IMR-90 (cell line): Measurements from ENCODE around the gene COL6A6. TPM values are rescaled to one million over a fixed set of nuclear protein-coding genes. Genes with fewer than 3 reads are reported as not detected.

Experiments
- ATAC-seq: fragments of 200-7000 bp; cut with Tn5 transposase; 2 replicates; pipeline ENCODE4 v1.9.1; 2020; ENCODE audit warnings: low read depth, mild to moderate bottlenecking, moderate library complexity
- BruUV-seq: library from RNA; stranded (reverse); fragments of 400-500 nt; replicated peaks from 2 replicates; lab custom pipeline; 2021; lab: Mats Ljungman, UMichigan
- CTCF ChIA-PET: fragments of 300-600 bp; formaldehyde crosslinking; extraction: SDS; loops from one replicate; lab custom pipeline; 2021; ENCODE audit warnings: antibody characterized with exemption; lab: Yijun Ruan, JAX
- POLR2A ChIA-PET: fragments of 300-600 bp; sonication (Branson Sonifier 250); formaldehyde crosslinking; loops from one replicate; lab custom pipeline; 2022; ENCODE audit warnings: antibody characterized with exemption; ENCODE audit not compliant: unreplicated experiment; lab: Charles Lee
- DNase-seq: peaks from one replicate; pipeline ENCODE4 v3.0.0; 2013
- H2AFZ ChIP-seq: replicated peaks from 2 replicates; pipeline ENCODE3; 2013; ENCODE audit warnings: low read length, mild to moderate bottlenecking; ENCODE audit not compliant: poor library complexity
- H2AK5ac ChIP-seq: 2 replicates; pipeline ENCODE4 v1.6.1; 2013; ENCODE audit warnings: low read depth, low read length, inconsistent platforms
- H2AK9ac ChIP-seq: replicated peaks from 2 replicates; pipeline ENCODE3; 2013; ENCODE audit warnings: mild to moderate bottlenecking, low read depth, low read length, moderate library complexity; ENCODE audit not compliant: poor library complexity
- H2BK120ac ChIP-seq: 2 replicates; pipeline ENCODE4 v1.6.1; 2013; ENCODE audit warnings: low read depth, low read length, inconsistent platforms
- H2BK15ac ChIP-seq: 3 replicates; pipeline ENCODE4 v1.6.1; 2013; ENCODE audit warnings: low read depth, low read length, inconsistent platforms
- H2BK20ac ChIP-seq: 2 replicates; pipeline ENCODE4 v1.6.1; 2013; ENCODE audit warnings: low read depth, mild to moderate bottlenecking, inconsistent platforms, low read length, moderate library complexity
- H2BK5ac ChIP-seq: 2 replicates; pipeline ENCODE4 v1.6.1; 2013; ENCODE audit warnings: mild to moderate bottlenecking, low read depth, low read length, inconsistent platforms; ENCODE audit not compliant: poor library complexity, severe bottlenecking
- H3K14ac ChIP-seq: replicated peaks from 2 replicates; pipeline ENCODE4 v1.6.1; 2013; ENCODE audit warnings: low read depth, low read length, inconsistent platforms
- H3K18ac ChIP-seq: 2 replicates; pipeline ENCODE4 v1.6.1; 2013; ENCODE audit warnings: low read depth, low read length, control low read depth
- H3K23ac ChIP-seq: 2 replicates; pipeline ENCODE4 v1.6.1; 2013; ENCODE audit warnings: low read depth, low read length, inconsistent platforms
- H3K27ac ChIP-seq: 2 replicates; pipeline ENCODE4 v1.5.1; 2013; ENCODE audit warnings: mild to moderate bottlenecking, control low read depth, low read length; ENCODE audit not compliant: insufficient read depth
- H3K27me3 ChIP-seq: 2 replicates; pipeline ENCODE4 v1.6.1; 2013; ENCODE audit warnings: low read length; ENCODE audit not compliant: control insufficient read depth, insufficient read depth
- H3K36me3 ChIP-seq: 2 replicates; pipeline ENCODE4 v1.6.1; 2013; ENCODE audit warnings: low read length, mixed read lengths; ENCODE audit not compliant: control insufficient read depth, insufficient read depth
- H3K4ac ChIP-seq: 2 replicates; pipeline ENCODE4 v1.6.1; 2013; ENCODE audit warnings: low read depth, low read length, inconsistent platforms
- H3K4me1 ChIP-seq: 2 replicates; pipeline ENCODE4 v1.6.1; 2013; ENCODE audit warnings: low read length, mixed read lengths; ENCODE audit not compliant: control insufficient read depth, insufficient read depth
- H3K4me2 ChIP-seq: 2 replicates; pipeline ENCODE4 v1.6.1; 2013; ENCODE audit warnings: low read depth, mild to moderate bottlenecking, control low read depth, low read length, moderate library complexity
- H3K4me3 ChIP-seq: 2 replicates; pipeline ENCODE4 v1.5.1; 2013; ENCODE audit warnings: low read depth, mild to moderate bottlenecking, control low read depth, low read length, moderate library complexity; ENCODE audit not compliant: insufficient read depth
- H3K56ac ChIP-seq: 2 replicates; pipeline ENCODE4 v1.6.1; 2013; ENCODE audit warnings: low read length, inconsistent platforms; ENCODE audit not compliant: insufficient read depth; ENCODE audit errors: extremely low read depth
- H3K79me1 ChIP-seq, 2 experiments: 2 replicates each; pipeline ENCODE4 v1.6.1; 2013; ENCODE audit warnings: low read length in 2 of 2, inconsistent platforms in 1 of 2, low read depth in 1 of 2
- H3K9ac ChIP-seq: 2 replicates; pipeline ENCODE4 v1.6.1; 2013; ENCODE audit warnings: low read depth, low read length, control low read depth
- H3K9me1 ChIP-seq: 2 replicates; pipeline ENCODE4 v1.6.1; 2013; ENCODE audit warnings: low read length, inconsistent platforms; ENCODE audit not compliant: insufficient read depth
- H3K9me3 ChIP-seq: 2 replicates; pipeline ENCODE4 v1.6.1; 2013; ENCODE audit warnings: low read length; ENCODE audit not compliant: control insufficient read depth, insufficient read depth
- H4K20me1 ChIP-seq: 2 replicates; pipeline ENCODE4 v1.6.1; 2013; ENCODE audit warnings: low read length, inconsistent platforms; ENCODE audit not compliant: insufficient read depth
- H4K5ac ChIP-seq: 2 replicates; pipeline ENCODE4 v1.6.1; 2013; ENCODE audit warnings: mild to moderate bottlenecking, low read depth, low read length, control low read depth
- H4K8ac ChIP-seq, 2 experiments: 2 replicates each; pipeline ENCODE4 v1.6.1; 2013; ENCODE audit warnings: low read depth in 2 of 2, low read length in 2 of 2, control low read depth in 1 of 2, inconsistent platforms in 1 of 2
- H4K91ac ChIP-seq: 2 replicates; pipeline ENCODE4 v1.6.1; 2013; ENCODE audit warnings: low read depth, low read length, inconsistent platforms; ENCODE audit not compliant: insufficient read depth
- BHLHE40 ChIP-seq: fragments of 150-350 bp; IDR thresholded peaks from 2 replicates; pipeline ENCODE4 v1.6.1; 2016; ENCODE audit warnings: mild to moderate bottlenecking, low read depth, low read length
- CEBPB ChIP-seq: IDR thresholded peaks from 2 replicates; pipeline ENCODE4 v1.6.1; 2012; ENCODE audit warnings: low read depth, low read length, improper control_type of control experiment
- CHD1 ChIP-seq: IDR thresholded peaks from 2 replicates; pipeline ENCODE4 v1.6.1; 2012; ENCODE audit warnings: low read depth, low read length, improper control_type of control experiment
- ELK1 ChIP-seq: fragments of 150-350 bp; IDR thresholded peaks from 2 replicates; pipeline ENCODE4 v1.6.1; 2016; ENCODE audit warnings: low read depth, mild to moderate bottlenecking, low read length, moderate library complexity, borderline replicate concordance
- FOS ChIP-seq: fragments of 150-350 bp; IDR thresholded peaks from 2 replicates; pipeline ENCODE4 v1.6.1; 2016; ENCODE audit warnings: low read depth, low read length
- MAFK ChIP-seq: IDR thresholded peaks from 2 replicates; pipeline ENCODE4 v1.6.1; 2012; ENCODE audit warnings: low read depth, low read length, improper control_type of control experiment
- MAZ ChIP-seq: IDR thresholded peaks from 2 replicates; pipeline ENCODE4 v1.6.1; 2012; ENCODE audit warnings: low read depth, mild to moderate bottlenecking, low read length, improper control_type of control experiment, moderate library complexity, borderline replicate concordance
- MXI1 ChIP-seq: IDR thresholded peaks from 2 replicates; pipeline ENCODE4 v1.6.1; 2012; ENCODE audit warnings: low read depth, mild to moderate bottlenecking, low read length, moderate library complexity, borderline replicate concordance
- NFE2L2 ChIP-seq: fragments of 150-350 bp; IDR thresholded peaks from 2 replicates; pipeline ENCODE4 v1.6.1; 2016; ENCODE audit warnings: low read depth, mild to moderate bottlenecking, low read length
- POLR2A ChIP-seq: IDR thresholded peaks from 2 replicates; pipeline ENCODE4 v1.6.1; 2012; ENCODE audit warnings: mild to moderate bottlenecking, low read depth, low read length
- RAD21 ChIP-seq: IDR thresholded peaks from 2 replicates; pipeline ENCODE4 v1.6.1; 2012; ENCODE audit warnings: low read length, improper control_type of control experiment
- RCOR1 ChIP-seq: IDR thresholded peaks from 2 replicates; pipeline ENCODE4 v1.6.1; 2012; ENCODE audit warnings: mild to moderate bottlenecking, low read length, improper control_type of control experiment; ENCODE audit not compliant: insufficient replicate concordance
- RFX5 ChIP-seq: IDR thresholded peaks from 2 replicates; pipeline ENCODE4 v1.8.0; 2012; ENCODE audit warnings: low read depth, mild to moderate bottlenecking, low read length, moderate library complexity
- SMC3 ChIP-seq: fragments of 150-350 bp; IDR thresholded peaks from 2 replicates; pipeline ENCODE4 v1.6.1; 2016; ENCODE audit warnings: low read depth, mild to moderate bottlenecking, antibody characterized with exemption, low read length, moderate library complexity
- WGBS, 2 experiments: methylation state at CpG; one replicate each; pipeline versions ENCODE4 v1.1.5 to v1.1.7; 2013; ENCODE audit warnings: missing lambda C conversion rate in 2 of 2; ENCODE audit not compliant: insufficient read length in 1 of 2; ENCODE audit errors: extremely low coverage in 2 of 2; 5-methylcytosine and 5-hydroxymethylcytosine counted together
- dilution Hi-C: fragments of 300-500 bp; cut with HindIII; formaldehyde crosslinking; loops from one replicate; pipeline ENCODE4 v1.14.3; 2018; ENCODE audit warnings: low sequenced_read_pairs; ENCODE audit not compliant: unreplicated experiment
- in situ Hi-C: fragments of 300-500 bp; cut with MboI; formaldehyde crosslinking; loops from 3 replicates; pipeline ENCODE4 v1.14.3; 2019; ENCODE audit warnings: low sequenced_read_pairs, inconsistent platforms, mixed read lengths
- intact Hi-C: fragments of 100-400 bp; cut with micrococcal nuclease; formaldehyde crosslinking; loops from 2 replicates; pipeline ENCODE4 v1.10.0; 2022
- polyA plus RNA-seq, 3 experiments: library from polyadenylated mRNA; depleted of rRNA; stranded (reverse); fragments of >200 nt; gene quantifications; 2 replicates each; pipeline ENCODE4 v1.2.3, GENCODE V29; 2012; ENCODE audit warnings: low replicate concordance in 1 of 3
- total RNA-seq: library from RNA; depleted of rRNA; stranded (reverse); fragments of >200 nt; gene quantifications from 2 replicates; pipeline ENCODE4 v1.2.3, GENCODE V29; 2012
- TF ChIP-seq, protein P1 (sequence below): conservative IDR thresholded peaks from 2 replicates; pipeline ENCODE4 v1.5.1; 2012; ENCODE audit warnings: mild to moderate bottlenecking, low read depth, low read length, improper control_type of control experiment
- TF ChIP-seq, protein P2 (sequence below): fragments of 150-350 bp; IDR thresholded peaks from 2 replicates; pipeline ENCODE4 v1.6.1; 2017; ENCODE audit warnings: mild to moderate bottlenecking, antibody characterized with exemption, low read length, low read depth

COL6A6 gene
- total and polyA plus RNA-seq, 2 of the 4 experiments (the other 2 are of a cell fraction) = not detected

DNA sequence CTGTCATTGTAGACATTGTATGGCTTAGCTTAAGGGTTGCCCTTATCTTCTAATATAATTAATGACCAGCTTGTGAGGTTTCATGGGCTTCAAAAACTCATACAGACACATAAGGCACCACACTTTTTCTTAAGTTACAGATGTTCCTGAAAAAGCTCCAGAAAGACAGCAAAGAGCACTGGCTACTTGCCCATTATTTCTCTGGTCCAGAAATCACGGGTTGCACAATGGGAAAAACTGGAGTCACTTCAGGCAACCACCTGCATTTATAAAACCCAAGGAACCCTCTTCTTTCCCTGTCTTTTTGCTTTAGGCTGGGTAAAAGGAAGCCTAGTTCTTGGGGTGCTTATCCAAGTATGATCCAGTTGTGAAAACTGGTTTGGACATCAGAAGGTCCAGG lies 2.3 kb upstream of the COL6A6 start:
- no TSS peak for BruUV-seq
- no peak overlapping the region for H2AK5ac ChIP-seq
- in situ Hi-C loops (no loop called here), intact Hi-C loops (no loop called here), dilution Hi-C loops (no loop called here)
- no peak overlapping the region for H4K91ac ChIP-seq
- no peaks in the 10 kb centered on the region for H3K9me1 ChIP-seq
- no peak overlapping the region for H2BK5ac ChIP-seq
- no peak overlapping the region for H3K14ac ChIP-seq
- H3K36me3 ChIP-seq = no peaks in the 10 kb centered on the region
- H2AK9ac ChIP-seq = no peak overlapping the region
- no peak overlapping the region for H2BK15ac ChIP-seq
- H3K79me1 ChIP-seq = no peaks in the 10 kb centered on the region
- H3K27me3 ChIP-seq = peaks cover 12% of the 10 kb centered on the region; the same call in 1 of the 2 replicates
- H3K4me1 ChIP-seq = no peaks in the 10 kb centered on the region
- no peak overlapping the region for H3K4me3 ChIP-seq
- ChIA-PET CTCF (no interaction called here), POLR2A (no interaction called here)
- no peak for ATAC-seq
- no peaks in the 10 kb centered on the region for H4K20me1 ChIP-seq
- H3K27ac ChIP-seq = no peak overlapping the region
- no peak for TF ChIP-seq RAD21
- no peak for TF ChIP-seq MXI1
- no peak for TF ChIP-seq BHLHE40
- TF ChIP-seq, protein P1, sequence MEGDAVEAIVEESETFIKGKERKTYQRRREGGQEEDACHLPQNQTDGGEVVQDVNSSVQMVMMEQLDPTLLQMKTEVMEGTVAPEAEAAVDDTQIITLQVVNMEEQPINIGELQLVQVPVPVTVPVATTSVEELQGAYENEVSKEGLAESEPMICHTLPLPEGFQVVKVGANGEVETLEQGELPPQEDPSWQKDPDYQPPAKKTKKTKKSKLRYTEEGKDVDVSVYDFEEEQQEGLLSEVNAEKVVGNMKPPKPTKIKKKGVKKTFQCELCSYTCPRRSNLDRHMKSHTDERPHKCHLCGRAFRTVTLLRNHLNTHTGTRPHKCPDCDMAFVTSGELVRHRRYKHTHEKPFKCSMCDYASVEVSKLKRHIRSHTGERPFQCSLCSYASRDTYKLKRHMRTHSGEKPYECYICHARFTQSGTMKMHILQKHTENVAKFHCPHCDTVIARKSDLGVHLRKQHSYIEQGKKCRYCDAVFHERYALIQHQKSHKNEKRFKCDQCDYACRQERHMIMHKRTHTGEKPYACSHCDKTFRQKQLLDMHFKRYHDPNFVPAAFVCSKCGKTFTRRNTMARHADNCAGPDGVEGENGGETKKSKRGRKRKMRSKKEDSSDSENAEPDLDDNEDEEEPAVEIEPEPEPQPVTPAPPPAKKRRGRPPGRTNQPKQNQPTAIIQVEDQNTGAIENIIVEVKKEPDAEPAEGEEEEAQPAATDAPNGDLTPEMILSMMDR = no peak
- TF ChIP-seq, protein P2, sequence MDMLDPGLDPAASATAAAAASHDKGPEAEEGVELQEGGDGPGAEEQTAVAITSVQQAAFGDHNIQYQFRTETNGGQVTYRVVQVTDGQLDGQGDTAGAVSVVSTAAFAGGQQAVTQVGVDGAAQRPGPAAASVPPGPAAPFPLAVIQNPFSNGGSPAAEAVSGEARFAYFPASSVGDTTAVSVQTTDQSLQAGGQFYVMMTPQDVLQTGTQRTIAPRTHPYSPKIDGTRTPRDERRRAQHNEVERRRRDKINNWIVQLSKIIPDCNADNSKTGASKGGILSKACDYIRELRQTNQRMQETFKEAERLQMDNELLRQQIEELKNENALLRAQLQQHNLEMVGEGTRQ = no peak
- TF ChIP-seq CEBPB = no peak
- TF ChIP-seq MAZ = no peak
- TF ChIP-seq MAFK = no peak
- no peak for TF ChIP-seq POLR2A
- no peak for TF ChIP-seq SMC3
- TF ChIP-seq FOS = no peak
- no peak for TF ChIP-seq ELK1
- TF ChIP-seq CHD1 = no peak
- TF ChIP-seq RFX5 = no peak
- no peak for TF ChIP-seq RCOR1
- no peak for TF ChIP-seq NFE2L2
- no peak overlapping the region for H3K56ac ChIP-seq
- H2BK120ac ChIP-seq = no peak overlapping the region
- DNase-seq = no peak
- H3K4me2 ChIP-seq = no peak overlapping the region
- H2AFZ ChIP-seq = no peak overlapping the region
- no peak overlapping the region for H4K5ac ChIP-seq
- H4K8ac ChIP-seq = no peak overlapping the region
- no peaks in the 10 kb centered on the region for H3K9me3 ChIP-seq
- no peak overlapping the region for H3K9ac ChIP-seq
- H3K18ac ChIP-seq = no peak overlapping the region
- WGBS, 2 experiments = no CpG with 5 or more reads among the region's 1 CpG
- no peak overlapping the region for H3K23ac ChIP-seq
- H3K4ac ChIP-seq = no peak overlapping the region
- H2BK20ac ChIP-seq = no peak overlapping the region
